Eye (tissue), 1 donor: ENCODE measurements around the gene BTG4.

ENCODE experiments used
- DNase-seq: peaks from one replicate; pipeline ENCODE4 v3.0.0-alpha.2; 2015

The BTG4 gene

GRCh38 chr11:111479666-111480065, 32.5 kb downstream of the BTG4 start:
- no peak for DNase-seq

- no peak for DNase-seq
Measured at GRCh38 chr11:111477898-111478297, 34.3 kb downstream of the BTG4 start.

DNA sequence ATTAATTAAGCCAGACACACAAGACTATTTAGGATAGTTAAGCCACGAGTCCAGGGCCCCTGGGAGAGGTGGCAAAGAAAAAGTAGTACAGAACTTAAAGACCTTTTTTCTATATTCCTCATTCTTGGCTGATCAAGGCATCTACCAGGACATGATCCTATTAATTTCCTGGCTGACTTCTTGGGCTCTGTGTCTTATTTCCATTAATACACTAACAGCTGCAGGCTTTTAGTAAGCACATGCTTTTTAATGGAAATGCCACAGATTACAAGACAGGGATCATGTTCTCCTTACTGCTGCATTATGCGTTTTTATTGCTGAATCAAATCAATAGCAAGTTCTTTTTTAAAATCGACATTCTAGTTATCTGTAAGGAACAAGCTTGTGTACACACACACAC, 35.2 kb downstream of the BTG4 start:
- peak; percentile 30 for DNase-seq

GRCh38 chr11:111476366-111476765, 35.8 kb downstream of the BTG4 start:
- no peak for DNase-seq

DNA sequence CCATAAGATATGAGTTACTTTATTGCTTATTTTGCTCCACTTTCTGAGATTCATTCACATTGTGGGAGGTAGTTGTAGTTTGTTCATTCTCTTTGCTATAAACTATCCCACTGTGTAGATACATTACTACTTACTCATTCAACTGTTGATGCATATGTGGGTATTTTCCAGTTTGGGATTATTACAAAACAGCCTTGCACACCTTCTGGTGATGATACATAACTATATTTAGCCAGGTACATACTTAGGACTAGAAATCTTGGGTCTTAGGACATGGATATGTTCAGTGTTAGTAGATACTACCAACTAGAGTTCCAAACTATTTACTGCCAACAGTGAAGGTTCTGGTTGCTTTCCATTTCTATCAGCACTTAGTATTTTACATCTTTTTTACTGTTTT, 37.8 kb downstream of the BTG4 start:
- DNase-seq = no peak

DNA sequence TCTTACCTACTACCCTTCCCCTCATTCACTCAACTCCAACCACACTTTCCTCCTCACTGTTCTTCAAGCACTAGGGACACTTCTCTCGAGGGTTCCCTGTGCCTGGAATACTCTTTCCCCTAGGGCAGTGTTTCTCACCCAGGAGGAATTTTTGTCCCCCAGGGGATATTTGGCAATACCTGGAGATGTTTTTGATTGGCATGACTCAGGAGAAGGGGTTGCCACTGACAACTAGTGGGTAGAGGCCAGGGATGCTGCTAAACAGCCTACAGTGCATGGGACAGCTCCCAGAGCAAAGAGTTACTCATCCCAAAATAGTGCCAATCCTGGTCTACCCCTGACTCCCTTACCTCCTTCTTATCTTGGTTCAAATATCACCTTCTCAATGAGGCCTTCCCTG, 40.0 kb downstream of the BTG4 start:
- DNase-seq = no peak

GRCh38 chr11:111469200-111469599, 43.0 kb downstream of the BTG4 start:
- no peak for DNase-seq

GRCh38 chr11:111466615-111467014, 45.6 kb downstream of the BTG4 start:
- DNase-seq = no peak

DNA sequence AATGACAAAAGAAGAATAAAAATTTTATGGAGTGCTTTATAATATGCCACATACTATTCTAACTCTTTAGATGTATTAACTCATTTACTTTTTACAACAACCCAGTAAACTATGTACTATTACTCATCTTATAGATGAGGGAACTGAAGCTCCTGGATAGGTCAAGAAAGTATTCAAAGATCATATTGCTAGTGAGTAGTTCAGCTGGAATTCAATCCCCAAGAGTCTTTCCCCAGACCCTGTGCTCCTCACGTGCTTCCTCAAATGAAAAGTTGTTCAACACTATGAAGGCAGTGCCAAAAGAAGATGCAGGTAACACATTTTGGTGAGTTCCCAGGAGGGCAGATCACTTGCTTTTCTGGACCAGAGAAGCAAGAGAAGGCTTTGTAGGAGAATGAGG, 46.8 kb downstream of the BTG4 start:
- no peak for DNase-seq

DNA sequence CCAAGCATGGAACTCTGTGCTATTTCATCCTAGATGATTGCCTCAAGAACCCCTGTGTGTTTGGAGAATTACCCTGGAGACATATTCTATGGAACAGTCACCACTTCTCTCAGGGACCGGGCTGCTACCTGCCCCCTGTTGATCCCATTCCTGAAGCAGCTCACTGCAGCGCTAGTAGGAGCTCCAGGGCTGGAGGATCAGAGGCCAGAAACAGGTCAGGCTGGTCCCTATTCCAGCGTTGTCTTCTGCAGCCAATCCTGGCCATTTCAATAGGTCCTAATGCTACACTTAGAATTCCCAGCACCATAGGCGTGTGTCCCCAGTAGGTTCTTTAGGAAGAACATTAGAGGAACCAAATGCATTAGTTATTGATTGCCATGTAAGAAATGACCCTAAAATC, 48.9 kb downstream of the BTG4 start:
- DNase-seq = no peak

- DNase-seq = no peak
Measured at GRCh38 chr11:111462329-111462728, 49.9 kb downstream of the BTG4 start.

GRCh38 chr11:111461460-111462235, 50.5 kb downstream of the BTG4 start:
- no peak for DNase-seq

- DNase-seq = no peak
Measured at GRCh38 chr11:111460856-111461255, 51.3 kb downstream of the BTG4 start.

DNA sequence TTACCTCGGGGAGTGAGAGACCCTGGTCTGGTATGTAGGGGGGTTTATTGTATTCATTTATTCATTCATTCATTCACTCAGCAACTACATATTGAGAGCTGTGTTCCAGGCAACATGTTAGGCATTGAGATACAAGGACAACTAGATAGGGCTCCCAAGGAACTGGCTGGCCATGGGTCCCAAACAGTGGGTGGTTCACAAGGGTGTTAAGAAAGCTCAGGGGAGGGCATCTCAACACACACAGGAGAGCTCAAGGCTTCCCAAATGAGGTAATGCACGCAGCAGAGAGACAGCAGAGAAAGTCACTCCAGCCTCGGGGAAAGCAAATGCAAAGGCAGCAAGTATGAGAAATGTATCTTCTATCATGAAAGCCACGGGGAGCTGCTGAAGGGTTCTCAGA, 51.8 kb downstream of the BTG4 start:
- no peak for DNase-seq

GRCh38 chr11:111459506-111460270, 52.5 kb downstream of the BTG4 start:
- no peak for DNase-seq

DNA sequence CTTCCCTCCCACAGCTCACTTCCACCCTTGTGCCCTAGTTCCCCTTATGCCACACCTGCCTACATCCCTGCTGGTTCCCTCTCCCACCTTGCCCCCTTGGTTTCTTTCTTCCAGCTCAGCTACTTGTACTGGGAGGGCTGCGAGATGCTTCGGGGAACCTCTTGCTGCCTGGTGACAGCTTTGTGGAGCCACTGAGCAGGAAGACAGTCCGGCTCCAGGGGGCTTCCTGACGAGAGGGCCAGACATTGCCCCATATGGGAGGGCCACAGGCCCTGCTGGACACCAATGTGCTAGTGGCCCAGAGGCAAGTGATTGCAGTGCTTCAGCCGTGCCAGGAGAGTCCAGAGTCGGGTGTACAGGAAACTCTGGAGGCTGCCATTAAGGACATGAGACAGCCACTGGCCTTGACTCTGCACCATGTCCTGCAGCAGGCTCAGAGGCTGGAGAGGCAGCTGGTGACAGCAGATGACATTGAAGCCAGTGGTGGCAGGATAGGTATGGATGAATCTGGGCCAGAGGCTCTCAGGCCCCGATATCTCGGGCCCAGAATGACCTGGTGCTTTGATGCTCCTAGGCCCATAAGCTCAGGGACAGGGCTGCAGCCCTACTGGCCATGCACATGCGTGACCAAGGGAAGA, 54.3 kb downstream of the BTG4 start:
- DNase-seq = no peak

DNA sequence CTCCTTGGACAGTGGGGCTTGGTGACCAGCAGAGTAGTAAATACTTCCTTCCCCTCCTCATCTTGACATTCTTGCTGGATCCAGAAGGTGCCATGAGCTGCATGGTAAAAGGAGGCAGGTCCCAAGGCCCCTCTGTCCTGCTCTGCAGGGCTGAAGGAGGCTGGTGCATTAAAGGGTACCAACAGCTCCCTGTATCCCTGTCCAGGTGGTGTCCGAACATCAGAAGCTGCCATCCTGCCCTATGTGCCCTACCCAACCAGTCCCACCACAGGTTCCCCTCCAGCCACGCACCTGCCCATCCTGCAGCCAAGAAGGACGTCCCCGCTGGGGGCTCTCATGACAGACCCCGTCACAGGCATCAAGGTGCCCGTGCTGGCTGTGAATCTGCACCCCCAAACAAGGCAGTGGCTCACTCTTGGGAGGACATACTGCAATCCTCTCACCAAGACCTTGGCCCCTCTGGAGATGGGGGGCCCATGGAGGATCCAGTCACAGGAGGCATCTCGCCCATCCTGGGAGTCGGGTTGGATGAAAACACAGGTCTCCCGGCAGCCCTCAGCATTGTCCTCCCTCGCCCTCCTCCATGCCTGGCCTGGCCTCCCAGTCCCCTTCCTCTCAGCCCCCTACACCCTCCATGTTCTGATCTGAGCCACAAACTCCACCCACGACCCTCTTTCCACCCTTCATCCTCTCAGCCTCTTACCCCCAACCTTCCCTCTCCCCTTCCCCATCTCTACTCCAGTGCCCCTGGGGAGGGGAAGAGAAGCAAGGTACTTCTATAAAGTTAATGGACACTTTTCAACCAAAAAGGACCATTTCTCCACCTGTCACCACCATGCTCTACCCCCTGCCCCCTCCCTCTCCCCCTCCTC, 55.1 kb downstream of the BTG4 start:
- DNase-seq = no peak

DNA sequence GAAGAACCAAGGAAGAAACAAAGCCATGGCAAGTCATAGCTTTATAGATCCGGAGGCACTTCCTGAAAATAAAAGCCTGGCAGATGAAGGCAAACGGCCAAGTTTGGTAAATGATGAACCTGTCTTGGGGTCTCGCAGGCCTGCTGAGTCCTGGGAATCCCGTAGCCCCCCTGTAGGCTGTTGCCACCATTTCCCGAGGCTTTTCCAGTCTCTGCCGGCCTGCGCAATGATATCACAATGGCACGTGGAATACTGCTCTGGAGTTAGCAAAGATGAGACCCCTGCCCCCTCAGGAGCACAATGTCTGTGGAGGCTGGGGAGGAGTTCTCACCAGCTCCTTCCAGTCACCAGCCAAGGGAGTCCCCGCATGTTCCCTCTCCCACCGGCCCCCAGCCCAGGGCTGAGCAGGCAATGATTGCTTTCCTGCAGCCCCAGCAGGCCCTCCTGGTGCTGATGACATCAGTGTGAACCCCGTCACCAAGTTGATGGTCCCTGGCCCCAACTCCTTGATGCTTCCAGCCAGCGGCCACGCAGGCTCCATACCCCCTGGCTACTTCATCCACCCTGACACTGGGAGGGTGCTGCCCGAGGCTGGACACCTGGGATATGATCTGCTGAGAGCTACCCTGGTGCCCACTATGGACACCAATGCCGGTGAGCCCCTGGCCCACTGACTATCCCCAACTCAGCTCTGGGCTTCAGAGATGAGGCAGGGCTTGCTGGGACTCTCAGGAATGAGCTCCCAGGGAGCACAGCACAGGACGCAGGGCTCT, 55.9 kb downstream of the BTG4 start:
- DNase-seq = no peak

- DNase-seq = no peak
Measured at GRCh38 chr11:111455291-111456085, 56.7 kb downstream of the BTG4 start.

GRCh38 chr11:111454561-111455192, 57.5 kb downstream of the BTG4 start:
- DNase-seq = peak; percentile 71
